ENCODE results near the gene KREMEN1. TPM values are rescaled to one million over a fixed set of nuclear protein-coding genes. Genes with fewer than 3 reads are reported as not detected.

KREMEN1 gene
- total and polyA plus RNA-seq, 10 of the 15 experiments (the other 5 are each of a cell fraction or from before 2014, with no cell fraction given): 0.10 to 2.5 (median 0.20) TPM; not detected in 1

DNA sequence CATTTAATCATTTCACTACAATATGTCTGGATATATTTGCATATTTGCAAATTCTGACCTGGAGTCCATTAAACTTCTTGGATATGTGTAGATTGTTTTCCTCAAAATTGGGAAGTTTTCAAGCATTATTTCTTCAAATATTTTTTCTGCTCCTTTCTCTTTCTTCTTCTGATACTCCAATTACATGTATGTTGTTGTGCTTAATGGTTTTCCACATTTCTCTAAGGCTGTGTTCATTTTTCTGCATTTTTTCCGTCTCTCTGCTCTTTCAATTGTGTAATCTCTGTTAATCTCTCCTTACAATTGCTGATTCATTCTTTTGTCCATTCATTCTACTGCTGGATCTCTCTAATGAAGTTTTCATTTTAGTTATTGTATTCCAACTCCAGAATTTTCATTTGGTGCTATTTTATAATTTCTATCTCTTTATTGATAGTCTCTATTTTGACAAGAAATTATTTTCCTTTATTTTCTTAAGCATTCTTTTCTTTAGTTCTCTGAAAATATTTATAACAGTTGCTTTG, 102.5 kb downstream of the KREMEN1 start:
- intact Hi-C loops (cut with micrococcal nuclease; ENCODE audit: unreplicated experiment): no loop called here
- CTCF ChIA-PET: interaction anchor here (1.5 to 1.6 kb wide), 2 partner anchors 8 to 21 kb away, joined by 5 read pairs; no protein-coding TSS in a partner anchor
- WGBS (ENCODE audit: insufficient coverage, insufficient replicate concordance, low lambda C conversion rate, missing lambda C conversion rate): 96% methylated on average over 1 of the region's 1 CpG

More for the DNA sequence above, 102.5 kb downstream of the KREMEN1 start:
- ChIA-PET RAD21 (ENCODE audit: unreplicated experiment) (no interaction called here), SMC1A (ENCODE audit: uncharacterized antibody, unreplicated experiment) (interaction anchor here (1.7 kb wide), 1 partner anchor 19 kb away, joined by 5 read pairs; no protein-coding TSS in a partner anchor), POLR2A (interaction anchor here (1.1 kb wide), 1 partner anchor 24 kb away, joined by 3 read pairs; no protein-coding TSS in a partner anchor)
- H4K20me1 ChIP-seq (ENCODE audit: control insufficient read depth, insufficient read depth): no peaks in the 10 kb centered on the region
- no peaks in the 10 kb centered on the region for H3K79me2 ChIP-seq (ENCODE audit: control insufficient read depth, insufficient read depth, low read length)
- no TSS peak for BruUV-seq (replicated peaks)
- no peaks in the 10 kb centered on the region for H3K27me3 ChIP-seq (replicated peaks in 1 of 2; ENCODE audit: control insufficient read depth in 2 of 2, insufficient read depth in 2 of 2, low read length in 1 of 2)
- H2AFZ ChIP-seq (ENCODE audit: control insufficient read depth, low read depth, low read length): no peak overlapping the region
- DNase-seq (ENCODE audit: low read depth, low spot score) (no peak), ATAC-seq (no peak), FAIRE-seq (peak; percentile 72)
- H3K9ac ChIP-seq (ENCODE audit: control insufficient read depth, insufficient read depth, low read length): no peak overlapping the region
- in situ Hi-C loops (cut with MboI): no loop called here
- no peak overlapping the region for H3K4me2 ChIP-seq (ENCODE audit: control insufficient read depth, insufficient read depth)
- H3K27ac ChIP-seq (ENCODE audit: control insufficient read depth, insufficient read depth): no peak overlapping the region
- H3K9me3 ChIP-seq (replicated peaks; ENCODE audit: control insufficient read depth, insufficient read depth, low read length): peaks cover 7% of the 10 kb centered on the region; the same call in 2 of the 3 replicates
- no peaks in the 10 kb centered on the region for H3K36me3 ChIP-seq (ENCODE audit: control insufficient read depth in 2 of 2, insufficient read depth in 2 of 2, low read length in 1 of 2)
- H3K4me3 ChIP-seq: no peak overlapping the region
- no peaks in the 10 kb centered on the region for H3K4me1 ChIP-seq (ENCODE audit: control insufficient read depth, insufficient read depth, low read length)
- no peak for TF ChIP-seq ZNF384 (IDR thresholded peaks at IDR 0.05; ENCODE audit: borderline replicate concordance, low read depth, low read length)
- no peak for TF ChIP-seq MTA2 (IDR thresholded peaks at IDR 0.05; ENCODE audit: low read depth)
- TF ChIP-seq CHD2 (IDR thresholded peaks at IDR 0.05; ENCODE audit: borderline replicate concordance, low read depth, low read length): no peak
- TF ChIP-seq EGR1 (IDR thresholded peaks at IDR 0.05; ENCODE audit: borderline replicate concordance in 1 of 2, low read depth in 2 of 2, low read length in 2 of 2): no peak
- TF ChIP-seq IRF5 (IDR thresholded peaks at IDR 0.05; ENCODE audit: borderline replicate concordance): no peak
- no peak for TF ChIP-seq SUPT20H (IDR thresholded peaks at IDR 0.05; ENCODE audit: borderline replicate concordance, control insufficient read depth, low read depth, low read length)
- no peak for TF ChIP-seq HDAC6 (IDR thresholded peaks at IDR 0.05; ENCODE audit: unreplicated experiment)
- no peak for TF ChIP-seq KAT2A (conservative IDR thresholded peaks at IDR 0.05; ENCODE audit: control insufficient read depth, low read depth, low read length)
- no peak for TF ChIP-seq CUX1 (IDR thresholded peaks at IDR 0.05; ENCODE audit: insufficient replicate concordance, low read depth, low read length)
- TF ChIP-seq SREBF2 (IDR thresholded peaks at IDR 0.05; ENCODE audit: low read length): no peak
- TF ChIP-seq SUZ12 (IDR thresholded peaks at IDR 0.05; ENCODE audit: unreplicated experiment): no peak
- TF ChIP-seq TARDBP (IDR thresholded peaks at IDR 0.05; ENCODE audit: borderline replicate concordance): no peak
- no peak for TF ChIP-seq RAD21 (IDR thresholded peaks at IDR 0.05; ENCODE audit: insufficient read depth, low read depth, low read length)
